ENCODE data around the gene FADS2. TPM values are rescaled to one million over a fixed set of nuclear protein-coding genes. Genes with fewer than 3 reads are reported as not detected.

FADS2 gene
- total and polyA plus RNA-seq, 2 experiments from 2014 or later: 124 to 392 TPM

GRCh38 chr11:61838921-61839320, 10.8 kb downstream of the FADS2 start (continued):
- TF ChIP-seq ETS1 (IDR thresholded peaks at IDR 0.05): no peak

- Histone ChIP-seq H3K4me3 (no peak overlapping the region), H4K20me1 (replicated peaks; ENCODE audit: insufficient read depth) (peaks cover 47% of the 10 kb centered on the region), H3K9me2 (ENCODE audit: insufficient read depth) (no peaks in the 10 kb centered on the region), H2AFZ (no peak overlapping the region), H3F3A (replicated peaks; ENCODE audit: low read depth) (peaks cover 26% of the 10 kb centered on the region; the same call in 1 of the 2 replicates), H3K27ac (ENCODE audit: low read depth) (no peak overlapping the region), H3K4me2 (no peak overlapping the region), H3K4me1 (ENCODE audit: insufficient read depth) (peaks cover 13% of the 10 kb centered on the region), H3K36me3 (ENCODE audit: insufficient read depth) (peaks cover 60% of the 10 kb centered on the region), H3K79me2 (replicated peaks; ENCODE audit: insufficient read depth) (peaks cover 56% of the 10 kb centered on the region), H3K27me3 (ENCODE audit: insufficient read depth) (no peaks in the 10 kb centered on the region)
- no peak for DNase-seq (ENCODE audit: low spot score)
- H3K27me3 Mint-ChIP-seq (ENCODE audit: insufficient read depth, low read depth, poor library complexity): peaks cover 12% of the 10 kb centered on the region
- no peaks in the 10 kb centered on the region for H3K9me3 Mint-ChIP-seq
- ATAC-seq: no peak
- no peak overlapping the region for H3K4me3 Mint-ChIP-seq
- H3K36me3 Mint-ChIP-seq (ENCODE audit: low read depth): peaks cover 87% of the 10 kb centered on the region
- TF ChIP-seq REST (IDR thresholded peaks at IDR 0.05; ENCODE audit: unreplicated experiment): no peak
- no peak for TF ChIP-seq POLR2AphosphoS5 (IDR thresholded peaks at IDR 0.05; ENCODE audit: low read depth)
- no peak for TF ChIP-seq ZNF114 (CRISPR knock-in tag; IDR thresholded peaks at IDR 0.05)
- TF ChIP-seq CREB1 (CRISPR knock-in tag; IDR thresholded peaks at IDR 0.05; ENCODE audit: low read depth): no peak
- no peak for TF ChIP-seq ZNF462 (CRISPR knock-in tag; IDR thresholded peaks at IDR 0.05)
- no peak for TF ChIP-seq CTCF (conservative IDR thresholded peaks at IDR 0.05; ENCODE audit: low read depth in 2 of 2)
- H3K27ac Mint-ChIP-seq: no peak overlapping the region
- peaks cover 18% of the 10 kb centered on the region for H3K4me1 Mint-ChIP-seq
These were observed 11.6 kb downstream of the FADS2 start for GRCh38 chr11:61839742-61840141.
